Stimulated activated CD8-positive, alpha-beta memory T cell treated with anti-CD3 and anti-CD28 coated beads, Interleukin-15, amount 100 ng/mL, for 1 hour (primary cell): ENCODE data around the gene PAXX.
"Not testable (repeated sequence)": the region's sequence is repeated elsewhere in the genome, so short reads cannot be mapped to it uniquely, and the experiment has no call there.

ENCODE experiments used
- DNase-seq: peaks from one replicate; pipeline ENCODE4 v3.0.0-alpha.2; 2020; ENCODE audit warnings: low read depth

Gene PAXX

GRCh38 chr9:137002646-137003041 is 10.4 kb downstream of the PAXX start:
- no peak for DNase-seq

- not testable (repeated sequence) for DNase-seq
Measured at GRCh38 chr9:137004285-137004684, 12.1 kb downstream of the PAXX start.

DNA sequence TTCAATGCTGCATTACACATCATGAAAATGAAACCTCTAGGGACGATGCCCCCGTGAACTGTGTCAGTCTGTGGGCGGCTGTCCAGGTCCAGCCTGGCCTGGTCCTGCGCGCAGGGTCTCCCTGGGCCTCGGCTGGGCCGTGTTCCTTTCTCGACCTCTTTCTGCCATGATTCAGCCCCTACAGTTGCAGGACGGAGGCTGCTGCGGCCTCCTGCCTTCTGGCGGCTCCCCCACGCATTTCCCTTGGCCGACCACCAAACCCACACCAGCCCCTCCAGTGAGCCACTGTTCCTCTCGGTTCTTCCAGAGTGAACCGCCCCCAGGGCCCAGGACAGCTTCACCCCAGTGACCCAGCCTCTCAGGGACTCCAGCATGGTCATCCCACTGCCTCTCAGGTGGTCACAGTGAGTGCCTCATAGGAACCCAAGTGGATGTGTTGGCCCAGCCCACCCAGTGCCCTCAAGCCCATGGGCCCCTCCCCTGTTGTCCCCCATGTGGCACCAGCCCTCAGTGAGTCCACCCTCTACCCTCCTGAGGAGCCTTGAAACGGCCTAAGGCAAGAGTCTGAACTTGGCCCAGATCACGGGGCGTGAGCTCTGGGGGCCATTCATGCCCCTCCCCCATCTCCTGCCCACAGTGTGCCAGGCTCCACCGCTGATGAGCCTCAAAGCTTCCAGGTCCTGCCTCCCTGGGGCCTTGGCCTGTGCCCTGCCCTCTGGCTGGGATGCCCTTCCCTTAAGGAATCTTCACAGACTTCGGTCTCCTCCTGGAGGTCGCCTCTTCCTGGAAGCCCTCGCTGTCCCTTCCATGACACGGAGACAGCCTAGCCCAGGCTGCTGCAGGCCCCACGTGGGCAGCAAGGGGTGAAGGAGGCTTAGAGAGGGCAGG is 14.1 kb downstream of the PAXX start:
- DNase-seq, result no peak

DNA sequence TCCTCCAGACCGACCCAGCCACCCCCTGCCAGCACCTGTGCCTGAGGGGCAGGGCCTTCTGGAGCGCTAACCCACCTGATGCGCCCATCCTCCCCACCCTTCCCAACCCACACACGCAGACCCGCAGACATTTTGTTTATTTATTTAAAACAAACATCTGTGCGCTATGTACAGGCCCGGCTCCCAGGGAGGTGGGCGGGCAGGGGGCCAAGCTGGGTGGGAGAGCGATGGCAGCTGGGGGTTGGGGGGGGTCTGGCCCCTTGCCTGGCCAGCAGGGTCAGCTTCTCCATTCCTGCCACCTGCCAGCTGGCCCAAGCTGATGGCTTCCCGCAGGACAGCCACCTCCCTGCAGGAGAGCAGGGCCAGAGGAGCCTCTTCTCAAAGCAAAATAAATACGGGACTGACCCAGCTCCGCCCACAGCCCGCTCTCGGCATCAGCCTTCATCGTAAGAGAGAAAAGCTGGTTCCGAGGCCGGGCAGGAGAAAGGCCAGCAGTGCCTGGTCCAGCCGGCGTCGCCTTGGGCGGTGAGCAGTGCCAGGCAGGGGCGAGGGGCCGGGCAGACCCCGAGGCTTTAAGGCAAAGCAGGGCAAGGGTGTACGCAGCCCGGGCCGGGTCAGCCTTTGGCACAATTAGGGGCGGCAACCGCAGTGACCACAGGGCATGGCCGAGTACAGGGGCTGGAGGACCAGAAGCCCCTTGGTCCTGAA is 15.0 kb downstream of the PAXX start:
- no peak for DNase-seq

- no peak for DNase-seq
Measured at GRCh38 chr9:137007816-137008270, 15.6 kb downstream of the PAXX start.

- DNase-seq, result no peak
Measured at GRCh38 chr9:137008312-137008711, 16.1 kb downstream of the PAXX start.

GRCh38 chr9:137009217-137009616 is 17.0 kb downstream of the PAXX start:
- DNase-seq, result no peak

DNA sequence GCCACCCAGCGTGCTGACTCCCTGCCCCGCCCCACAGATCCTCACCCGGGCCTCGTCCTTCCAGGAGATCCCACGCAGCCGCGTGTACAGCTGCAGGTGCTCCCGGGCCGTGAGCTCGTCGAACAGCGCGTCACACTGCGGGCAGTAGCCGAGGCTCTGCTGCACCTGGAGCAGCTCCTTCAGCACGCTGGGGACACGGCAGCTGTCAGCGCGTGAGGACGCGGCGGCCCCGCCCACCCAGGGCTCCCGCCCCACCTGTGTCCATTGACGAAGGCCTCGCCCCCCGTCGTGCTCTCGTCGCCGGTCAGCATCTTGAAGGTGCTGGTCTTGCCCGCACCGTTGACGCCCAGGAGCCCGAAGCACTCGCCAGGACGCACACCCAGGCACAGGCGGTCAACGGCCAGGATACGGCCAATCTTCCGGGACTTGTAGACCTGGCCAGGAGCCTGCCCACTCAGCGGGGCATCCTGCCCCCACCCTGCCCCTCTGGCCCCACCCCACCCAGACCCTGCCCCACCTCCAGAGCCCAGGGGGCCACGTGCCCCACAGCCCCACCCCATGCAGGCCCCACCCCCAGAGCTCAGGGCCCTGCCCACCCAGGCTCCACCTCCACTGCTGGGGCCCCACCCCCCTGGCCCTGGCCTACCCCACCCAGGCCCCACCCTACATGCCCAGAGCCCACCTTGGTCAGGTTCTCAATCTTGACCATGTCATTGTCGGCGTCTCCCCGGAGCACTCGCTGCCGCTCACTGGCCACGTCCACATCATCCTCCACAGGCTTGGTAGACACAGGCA is 17.9 kb downstream of the PAXX start:
- DNase-seq, result no peak

- no peak for DNase-seq
Measured at GRCh38 chr9:137011156-137011555, 18.9 kb downstream of the PAXX start.

GRCh38 chr9:137011907-137012675 is 19.9 kb downstream of the PAXX start:
- DNase-seq, result no peak

DNA sequence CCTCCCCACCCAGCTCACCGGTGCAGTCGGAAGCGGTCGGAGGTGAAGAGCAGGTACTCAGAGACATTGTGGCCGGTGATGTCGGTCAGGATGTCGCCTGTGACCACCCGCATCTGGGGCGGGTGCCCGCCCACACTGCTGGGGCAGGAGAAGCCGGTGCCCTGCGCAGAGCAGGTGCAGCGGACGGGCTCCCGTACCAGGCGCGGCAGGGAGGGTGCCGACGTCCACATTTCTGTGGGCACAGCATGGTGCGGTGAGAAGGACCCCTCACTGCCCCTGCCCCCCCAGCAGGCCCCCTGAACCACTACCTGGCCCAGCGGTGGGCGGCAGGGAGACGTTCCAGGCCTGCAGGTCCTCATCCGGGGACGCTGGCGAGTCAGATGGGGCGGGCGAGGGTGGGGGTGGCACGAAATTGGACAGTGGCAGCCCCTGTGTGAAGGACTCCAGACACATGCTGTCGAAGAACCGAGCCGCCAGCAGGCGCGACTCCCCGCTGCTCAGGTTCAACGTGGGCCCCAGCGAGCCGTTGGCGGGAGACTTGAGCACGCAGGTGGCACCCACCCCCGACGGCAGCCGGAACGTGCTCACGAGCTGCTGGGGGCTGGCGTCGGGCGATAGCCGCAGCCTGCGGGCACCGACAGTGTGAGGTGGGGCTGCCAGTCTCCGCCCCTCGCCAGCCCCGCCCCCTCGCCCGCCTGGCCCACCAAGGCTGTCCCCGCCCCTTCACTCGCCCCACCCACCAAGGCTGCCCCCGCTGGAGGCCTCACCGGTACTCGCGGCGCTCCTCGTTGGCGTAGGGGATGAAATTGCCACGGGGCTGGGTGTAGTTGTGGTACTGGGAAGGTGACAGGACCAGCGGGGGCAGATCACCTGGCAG is 20.7 kb downstream of the PAXX start:
- no peak for DNase-seq

DNA sequence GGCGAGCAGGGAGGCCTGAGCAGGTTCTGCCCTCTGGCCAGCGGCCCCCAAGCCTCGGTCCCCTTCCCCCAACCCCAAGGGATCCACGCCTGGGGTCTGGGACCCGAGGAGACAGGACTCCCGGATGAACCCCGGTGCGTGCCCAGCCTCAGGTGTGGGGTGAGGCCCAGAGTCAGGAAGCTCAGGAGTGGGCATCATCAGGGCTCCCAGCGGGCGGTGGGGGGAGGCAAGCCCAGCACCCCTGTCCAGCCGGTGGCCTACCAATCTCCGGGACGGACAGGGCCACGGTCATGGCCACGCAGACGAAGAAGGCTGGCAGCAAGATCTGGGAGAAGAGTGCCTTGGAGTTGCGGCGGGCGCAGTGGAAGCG is 21.3 kb downstream of the PAXX start:
- DNase-seq, result no peak

DNA sequence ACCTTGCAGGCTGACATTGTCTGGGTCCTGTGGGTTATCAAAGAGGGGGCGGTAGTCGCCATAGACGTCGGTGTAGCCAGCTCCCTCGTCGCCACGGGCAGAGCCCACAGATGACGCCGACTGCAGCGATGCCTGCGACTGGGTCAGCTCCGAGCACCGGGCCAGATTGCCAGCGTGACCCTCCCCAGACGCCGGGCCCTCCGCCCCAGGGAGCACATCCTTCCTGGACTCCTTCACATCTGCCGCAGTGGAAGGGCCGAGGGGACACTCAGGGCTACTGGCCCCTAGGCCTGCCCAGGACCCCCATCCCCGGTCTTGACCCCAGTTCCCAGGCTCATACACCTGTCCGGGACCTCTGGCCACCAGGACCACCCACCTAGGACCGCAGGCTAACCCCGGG is 21.9 kb downstream of the PAXX start:
- no peak for DNase-seq

GRCh38 chr9:137014776-137015539 is 22.7 kb downstream of the PAXX start:
- DNase-seq, result no peak

DNA sequence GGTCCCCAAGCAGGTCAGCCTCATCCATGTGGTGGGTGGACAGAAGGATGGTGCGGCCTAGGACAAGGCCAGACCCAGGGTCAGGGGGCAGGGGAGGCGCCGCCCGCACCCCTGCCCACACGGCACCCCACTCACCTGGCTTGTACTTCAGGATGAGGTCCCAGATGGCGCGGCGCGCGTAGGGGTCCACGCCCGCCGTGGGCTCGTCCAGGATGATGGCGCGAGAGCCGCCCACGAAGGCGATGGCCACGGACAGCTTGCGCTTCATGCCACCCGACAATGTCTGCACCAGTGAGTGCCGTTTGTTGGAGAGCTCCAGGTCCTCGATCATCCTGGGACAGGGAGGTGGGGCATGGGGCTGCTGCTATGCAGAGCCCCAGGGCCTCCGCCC is 23.3 kb downstream of the PAXX start:
- DNase-seq, result no peak

DNA sequence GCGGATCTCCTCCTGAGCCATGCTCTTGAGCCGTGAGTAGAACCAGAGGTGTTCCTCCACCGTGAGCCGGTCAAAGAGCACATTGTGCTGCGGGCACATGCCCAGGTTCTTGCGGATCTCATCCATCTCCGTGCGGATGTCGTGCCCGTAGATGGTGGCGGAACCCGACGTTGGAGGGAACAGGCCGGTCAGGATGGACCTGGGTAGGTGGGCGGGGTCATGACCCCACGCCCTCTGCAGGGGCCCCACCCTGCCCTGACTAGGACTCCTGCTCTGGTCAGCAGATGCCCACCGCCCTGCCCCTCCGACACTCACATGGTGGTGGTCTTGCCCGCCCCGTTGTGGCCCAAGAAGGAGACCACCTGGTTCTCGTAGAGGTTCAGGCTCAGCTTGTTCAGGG is 23.8 kb downstream of the PAXX start:
- DNase-seq, result no peak

DNA sequence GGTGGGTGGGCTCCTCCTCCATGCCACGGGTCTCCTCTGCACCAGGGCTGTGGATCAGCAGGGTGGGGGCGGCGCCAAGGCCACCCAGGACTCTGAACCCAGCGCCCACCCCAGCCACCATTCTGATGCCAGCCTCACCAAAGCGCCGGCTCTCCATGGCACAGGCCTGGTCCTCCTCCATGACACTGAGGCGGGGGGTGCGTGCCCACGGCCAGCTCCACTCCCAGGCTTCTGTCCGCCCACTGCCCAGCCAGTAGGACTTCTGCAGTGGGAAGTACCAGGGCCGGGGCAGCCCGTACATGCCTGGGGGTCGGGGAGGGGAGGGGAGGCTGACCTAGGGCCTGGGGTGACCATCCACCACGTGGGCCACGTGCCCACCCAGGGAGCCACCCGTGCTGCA is 24.2 kb downstream of the PAXX start:
- no peak for DNase-seq

DNA sequence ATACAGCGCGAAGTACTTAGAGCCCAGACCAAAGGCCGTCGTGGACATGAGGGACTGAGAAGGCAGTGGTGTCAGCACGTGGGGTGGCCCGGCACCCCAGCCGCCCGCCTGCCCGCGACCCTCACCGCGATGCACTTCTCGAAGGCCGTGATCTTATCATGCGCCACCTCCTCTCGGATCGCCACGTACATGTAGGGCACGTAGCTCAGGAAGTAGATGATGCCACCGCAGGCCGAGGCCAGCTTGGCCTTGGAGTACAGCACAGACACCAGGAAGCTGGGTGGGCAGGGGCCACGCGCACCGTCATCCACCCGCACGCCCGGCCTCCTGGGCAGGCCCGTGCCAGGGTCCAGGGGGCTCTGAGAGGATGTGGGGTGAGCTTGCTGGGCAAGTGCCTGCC is 24.8 kb downstream of the PAXX start:
- DNase-seq, result no peak

DNA sequence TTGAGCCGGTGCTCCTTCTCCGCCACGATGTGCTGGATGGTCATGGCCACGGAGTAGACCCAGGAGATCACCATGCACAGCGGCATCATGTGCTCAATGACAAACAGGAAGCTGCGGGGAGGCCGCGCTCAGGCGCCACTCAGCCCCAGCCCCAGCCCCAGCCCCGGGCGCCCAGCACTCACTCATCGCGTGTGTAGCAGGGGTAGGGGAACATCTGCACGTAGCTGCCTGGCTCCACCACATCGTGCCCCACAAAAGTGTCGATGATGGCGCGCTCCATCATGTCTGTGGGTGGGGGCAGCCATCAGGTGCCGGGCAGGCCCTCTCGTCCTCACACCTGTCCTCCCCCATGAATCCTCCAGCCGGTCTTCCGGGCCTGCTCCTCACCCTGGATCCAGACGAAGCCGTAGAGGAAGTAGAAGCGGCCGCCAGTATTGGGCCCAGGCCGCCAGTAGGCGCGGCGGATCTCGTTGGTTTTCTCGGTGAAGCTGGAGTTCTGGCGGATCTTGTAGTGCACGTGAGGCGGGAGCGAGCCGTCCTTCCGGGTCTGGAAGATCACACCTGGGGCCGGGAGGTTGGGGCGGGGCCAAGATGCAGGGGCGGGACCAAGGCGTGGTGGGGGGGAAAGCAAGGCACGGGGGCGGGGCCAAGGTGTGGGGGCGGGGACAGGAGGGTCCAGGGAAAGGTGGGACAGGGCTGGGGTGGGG is 25.7 kb downstream of the PAXX start:
- no peak for DNase-seq
